ENCODE results near the gene HMGB1.
A peak's percentile ranks its signal among the peaks of the same experiment; 100 is the strongest.
"Not testable (repeated sequence)": the region's sequence is repeated elsewhere in the genome, so short reads cannot be mapped to it uniquely, and the experiment has no call there.

Gene HMGB1

GRCh38 chr13:30453727-30454126 is 12.0 kb downstream of the HMGB1 start:
- H3K27ac ChIP-seq (ENCODE audit: low read depth, low read length) = no peak overlapping the region
- no peaks in the 10 kb centered on the region for H3K27me3 ChIP-seq (ENCODE audit: control insufficient read depth in 1 of 2, insufficient read depth in 2 of 2, low read length in 2 of 2)
- no peaks in the 10 kb centered on the region for H3K4me1 ChIP-seq (ENCODE audit: control insufficient read depth in 1 of 2, insufficient read depth in 2 of 2, low read length in 2 of 2)
- no peak overlapping the region for H3K9ac ChIP-seq (ENCODE audit: low read depth in 1 of 2, low read length in 2 of 2)
- no peak overlapping the region for H3K4me3 ChIP-seq (ENCODE audit: low read depth in 1 of 2, low read length in 2 of 2)
- no peaks in the 10 kb centered on the region for H3K9me3 ChIP-seq (ENCODE audit: control insufficient read depth in 1 of 2, low read length in 2 of 2)
- H3K36me3 ChIP-seq (ENCODE audit: control insufficient read depth in 1 of 2, insufficient read depth in 2 of 2, low read length in 2 of 2) = no peaks in the 10 kb centered on the region

GRCh38 chr13:30451476-30451875 is 14.3 kb downstream of the HMGB1 start:
- not testable (repeated sequence) for H3K27ac ChIP-seq (ENCODE audit: low read depth, low read length); H3K9me3 ChIP-seq (ENCODE audit: control insufficient read depth in 1 of 2, low read length in 2 of 2); H3K27me3 ChIP-seq (ENCODE audit: control insufficient read depth in 1 of 2, insufficient read depth in 2 of 2, low read length in 2 of 2); H3K9ac ChIP-seq (ENCODE audit: low read depth in 1 of 2, low read length in 2 of 2); H3K4me3 ChIP-seq (ENCODE audit: low read depth in 1 of 2, low read length in 2 of 2); H3K4me1 ChIP-seq (ENCODE audit: control insufficient read depth in 1 of 2, insufficient read depth in 2 of 2, low read length in 2 of 2); H3K36me3 ChIP-seq (ENCODE audit: control insufficient read depth in 1 of 2, insufficient read depth in 2 of 2, low read length in 2 of 2)

- H3K4me1 ChIP-seq (ENCODE audit: control insufficient read depth in 1 of 2, insufficient read depth in 2 of 2, low read length in 2 of 2) = peaks cover 10 to 11% of the 10 kb centered on the region in 2 donors
- no peaks in the 10 kb centered on the region for H3K9me3 ChIP-seq (ENCODE audit: control insufficient read depth in 1 of 2, low read length in 2 of 2)
- H3K9ac ChIP-seq (ENCODE audit: low read depth in 1 of 2, low read length in 2 of 2) = no peak overlapping the region
- H3K27ac ChIP-seq (ENCODE audit: low read depth, low read length) = no peak overlapping the region
- no peaks in the 10 kb centered on the region for H3K27me3 ChIP-seq (ENCODE audit: control insufficient read depth in 1 of 2, insufficient read depth in 2 of 2, low read length in 2 of 2)
- H3K4me3 ChIP-seq (ENCODE audit: low read depth in 1 of 2, low read length in 2 of 2) = no peak overlapping the region
- no peaks in the 10 kb centered on the region for H3K36me3 ChIP-seq (ENCODE audit: control insufficient read depth in 1 of 2, insufficient read depth in 2 of 2, low read length in 2 of 2)
Measured at GRCh38 chr13:30450066-30450465, 15.7 kb downstream of the HMGB1 start.

- Histone ChIP-seq H3K27ac (ENCODE audit: low read depth, low read length) (no peak overlapping the region), H3K9me3 (ENCODE audit: control insufficient read depth in 1 of 2, low read length in 2 of 2) (no peaks in the 10 kb centered on the region), H3K36me3 (ENCODE audit: control insufficient read depth in 1 of 2, insufficient read depth in 2 of 2, low read length in 2 of 2) (no peaks in the 10 kb centered on the region), H3K4me1 (ENCODE audit: control insufficient read depth in 1 of 2, insufficient read depth in 2 of 2, low read length in 2 of 2) (peaks cover 10 to 11% of the 10 kb centered on the region in 2 donors), H3K9ac (ENCODE audit: low read depth in 1 of 2, low read length in 2 of 2) (no peak overlapping the region), H3K4me3 (ENCODE audit: low read depth in 1 of 2, low read length in 2 of 2) (no peak overlapping the region), H3K27me3 (ENCODE audit: control insufficient read depth in 1 of 2, insufficient read depth in 2 of 2, low read length in 2 of 2) (no peaks in the 10 kb centered on the region)
Measured at GRCh38 chr13:30448441-30448840, 17.3 kb downstream of the HMGB1 start.

GRCh38 chr13:30446126-30446500 is 19.6 kb downstream of the HMGB1 start:
- Histone ChIP-seq H3K27ac (ENCODE audit: low read depth, low read length) (no peak overlapping the region), H3K9ac (ENCODE audit: low read depth in 1 of 2, low read length in 2 of 2) (peak overlapping the region; percentile 50 to 55), H3K9me3 (ENCODE audit: control insufficient read depth in 1 of 2, low read length in 2 of 2) (no peaks in the 10 kb centered on the region), H3K36me3 (ENCODE audit: control insufficient read depth in 1 of 2, insufficient read depth in 2 of 2, low read length in 2 of 2) (no peaks in the 10 kb centered on the region), H3K4me3 (ENCODE audit: low read depth in 1 of 2, low read length in 2 of 2) (peak overlapping the region; percentile 53 to 59), H3K27me3 (ENCODE audit: control insufficient read depth in 1 of 2, insufficient read depth in 2 of 2, low read length in 2 of 2) (no peaks in the 10 kb centered on the region), H3K4me1 (ENCODE audit: control insufficient read depth in 1 of 2, insufficient read depth in 2 of 2, low read length in 2 of 2) (peaks cover 10 to 11% of the 10 kb centered on the region in 2 donors)

GRCh38 chr13:30443957-30444404 is 21.8 kb downstream of the HMGB1 start:
- Histone ChIP-seq H3K27me3 (ENCODE audit: control insufficient read depth in 1 of 2, insufficient read depth in 2 of 2, low read length in 2 of 2) (no peaks in the 10 kb centered on the region), H3K36me3 (ENCODE audit: control insufficient read depth in 1 of 2, insufficient read depth in 2 of 2, low read length in 2 of 2) (no peaks in the 10 kb centered on the region), H3K9ac (ENCODE audit: low read depth in 1 of 2, low read length in 2 of 2) (no peak overlapping the region), H3K9me3 (ENCODE audit: control insufficient read depth in 1 of 2, low read length in 2 of 2) (no peaks in the 10 kb centered on the region), H3K4me1 (ENCODE audit: control insufficient read depth in 1 of 2, insufficient read depth in 2 of 2, low read length in 2 of 2) (peaks cover 10 to 11% of the 10 kb centered on the region in 2 donors), H3K4me3 (ENCODE audit: low read depth in 1 of 2, low read length in 2 of 2) (no peak overlapping the region), H3K27ac (ENCODE audit: low read depth, low read length) (no peak overlapping the region)

GRCh38 chr13:30443491-30443890 is 22.2 kb downstream of the HMGB1 start:
- H3K27me3 ChIP-seq (ENCODE audit: control insufficient read depth in 1 of 2, insufficient read depth in 2 of 2, low read length in 2 of 2); H3K36me3 ChIP-seq (ENCODE audit: control insufficient read depth in 1 of 2, insufficient read depth in 2 of 2, low read length in 2 of 2); H3K9me3 ChIP-seq (ENCODE audit: control insufficient read depth in 1 of 2, low read length in 2 of 2); H3K27ac ChIP-seq (ENCODE audit: low read depth, low read length); H3K4me3 ChIP-seq (ENCODE audit: low read depth in 1 of 2, low read length in 2 of 2); H3K9ac ChIP-seq (ENCODE audit: low read depth in 1 of 2, low read length in 2 of 2): not testable (repeated sequence)
- H3K4me1 ChIP-seq (ENCODE audit: control insufficient read depth in 1 of 2, insufficient read depth in 2 of 2, low read length in 2 of 2) = peaks cover 10 to 11% of the 10 kb centered on the region in 2 donors

- no peak overlapping the region for H3K9ac ChIP-seq (ENCODE audit: low read depth in 1 of 2, low read length in 2 of 2)
- H3K27ac ChIP-seq (ENCODE audit: low read depth, low read length) = no peak overlapping the region
- no peaks in the 10 kb centered on the region for H3K36me3 ChIP-seq (ENCODE audit: control insufficient read depth in 1 of 2, insufficient read depth in 2 of 2, low read length in 2 of 2)
- H3K4me3 ChIP-seq (ENCODE audit: low read depth in 1 of 2, low read length in 2 of 2) = no peak overlapping the region
- H3K4me1 ChIP-seq (ENCODE audit: control insufficient read depth in 1 of 2, insufficient read depth in 2 of 2, low read length in 2 of 2) = peaks cover 10 to 11% of the 10 kb centered on the region in 2 donors
- no peaks in the 10 kb centered on the region for H3K27me3 ChIP-seq (ENCODE audit: control insufficient read depth in 1 of 2, insufficient read depth in 2 of 2, low read length in 2 of 2)
- H3K9me3 ChIP-seq (ENCODE audit: control insufficient read depth in 1 of 2, low read length in 2 of 2) = no peaks in the 10 kb centered on the region
Measured at GRCh38 chr13:30442926-30443325, 22.8 kb downstream of the HMGB1 start.

GRCh38 chr13:30440910-30441703 is 24.6 kb downstream of the HMGB1 start:
- Histone ChIP-seq H3K9me3 (ENCODE audit: control insufficient read depth in 1 of 2, low read length in 2 of 2) (no peaks in the 10 kb centered on the region), H3K9ac (ENCODE audit: low read depth in 1 of 2, low read length in 2 of 2) (no peak overlapping the region), H3K4me3 (ENCODE audit: low read depth in 1 of 2, low read length in 2 of 2) (no peak overlapping the region), H3K36me3 (ENCODE audit: control insufficient read depth in 1 of 2, insufficient read depth in 2 of 2, low read length in 2 of 2) (no peaks in the 10 kb centered on the region), H3K27ac (ENCODE audit: low read depth, low read length) (no peak overlapping the region), H3K27me3 (ENCODE audit: control insufficient read depth in 1 of 2, insufficient read depth in 2 of 2, low read length in 2 of 2) (no peaks in the 10 kb centered on the region), H3K4me1 (ENCODE audit: control insufficient read depth in 1 of 2, insufficient read depth in 2 of 2, low read length in 2 of 2) (peaks cover 7% of the 10 kb centered on the region in 2 donors)

GRCh38 chr13:30438286-30438685 is 27.4 kb downstream of the HMGB1 start:
- Histone ChIP-seq H3K36me3 (ENCODE audit: control insufficient read depth in 1 of 2, insufficient read depth in 2 of 2, low read length in 2 of 2) (no peaks in the 10 kb centered on the region), H3K4me1 (ENCODE audit: control insufficient read depth in 1 of 2, insufficient read depth in 2 of 2, low read length in 2 of 2) (no peaks in the 10 kb centered on the region), H3K4me3 (ENCODE audit: low read depth in 1 of 2, low read length in 2 of 2) (no peak overlapping the region), H3K9me3 (ENCODE audit: control insufficient read depth in 1 of 2, low read length in 2 of 2) (no peaks in the 10 kb centered on the region), H3K9ac (ENCODE audit: low read depth in 1 of 2, low read length in 2 of 2) (no peak overlapping the region), H3K27me3 (ENCODE audit: control insufficient read depth in 1 of 2, insufficient read depth in 2 of 2, low read length in 2 of 2) (no peaks in the 10 kb centered on the region), H3K27ac (ENCODE audit: low read depth, low read length) (no peak overlapping the region)
